Measurements from ENCODE around the gene CLDN24. TPM values are rescaled to one million over a fixed set of nuclear protein-coding genes. Genes with fewer than 3 reads are reported as not detected.

CLDN24 gene
- total and polyA plus RNA-seq, 2 experiments from 2014 or later: 0.94 TPM; not detected in 1

- no peak for TF ChIP-seq EZH2 (IDR thresholded peaks at IDR 0.05; ENCODE audit: borderline replicate concordance)
- no peaks in the 10 kb centered on the region for H3K79me2 ChIP-seq
- no peaks in the 10 kb centered on the region for H3K9me3 ChIP-seq (ENCODE audit: low read depth)
- no peaks in the 10 kb centered on the region for H3K9me2 ChIP-seq (replicated peaks; ENCODE audit: insufficient read depth)
- H3K27me3 ChIP-seq: no peaks in the 10 kb centered on the region
- H3K27ac ChIP-seq: no peak overlapping the region
- no peaks in the 10 kb centered on the region for H3K36me3 ChIP-seq (replicated peaks; ENCODE audit: insufficient read depth, low read depth)
- H3K4me2 ChIP-seq: no peak overlapping the region
- WGBS (ENCODE audit: low lambda C conversion rate, missing lambda C conversion rate): 89% methylated on average over 16 of the region's 16 CpGs
- no peak overlapping the region for H2AFZ ChIP-seq
- no peak for DNase-seq (ENCODE audit: low spot score)
- no peak overlapping the region for H3K4me3 ChIP-seq
- no peaks in the 10 kb centered on the region for H4K20me1 ChIP-seq (ENCODE audit: insufficient read depth, poor library complexity, severe bottlenecking)
- peaks cover 4% of the 10 kb centered on the region for H3K4me1 ChIP-seq (ENCODE audit: insufficient read depth)
These were observed 44.1 kb upstream of the CLDN24 start for GRCh38 chr4:183366206-183366835.

DNA sequence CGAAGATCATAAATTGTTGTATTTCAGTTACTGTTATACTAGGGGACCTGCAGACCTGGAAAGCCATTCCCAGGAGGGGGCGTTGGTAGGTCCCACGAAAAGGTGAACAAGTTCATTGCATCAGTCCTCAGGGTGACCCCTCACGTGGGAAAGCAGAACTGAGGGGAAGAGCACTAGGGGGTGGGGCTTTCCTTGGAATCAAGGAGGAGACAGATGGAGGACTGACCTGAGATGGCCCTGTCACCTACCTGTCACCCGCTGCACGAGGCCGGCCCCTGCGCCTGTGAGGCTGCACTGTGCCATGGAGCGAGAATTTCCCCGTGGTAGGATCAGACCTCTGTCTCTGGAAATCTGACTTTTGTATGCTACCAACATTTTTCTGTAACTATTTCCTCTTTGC lies 41.8 kb upstream of the CLDN24 start:
- H3K4me3 ChIP-seq: no peak overlapping the region
- no peaks in the 10 kb centered on the region for H4K20me1 ChIP-seq (ENCODE audit: insufficient read depth, poor library complexity, severe bottlenecking)
- no peak for DNase-seq (ENCODE audit: low spot score)
- TF ChIP-seq EZH2phosphoT487 (IDR thresholded peaks at IDR 0.05; ENCODE audit: low read depth, severe bottlenecking, unreplicated experiment): no peak
- no peak for TF ChIP-seq EZH2 (IDR thresholded peaks at IDR 0.05; ENCODE audit: borderline replicate concordance)
- TF ChIP-seq, protein P1, sequence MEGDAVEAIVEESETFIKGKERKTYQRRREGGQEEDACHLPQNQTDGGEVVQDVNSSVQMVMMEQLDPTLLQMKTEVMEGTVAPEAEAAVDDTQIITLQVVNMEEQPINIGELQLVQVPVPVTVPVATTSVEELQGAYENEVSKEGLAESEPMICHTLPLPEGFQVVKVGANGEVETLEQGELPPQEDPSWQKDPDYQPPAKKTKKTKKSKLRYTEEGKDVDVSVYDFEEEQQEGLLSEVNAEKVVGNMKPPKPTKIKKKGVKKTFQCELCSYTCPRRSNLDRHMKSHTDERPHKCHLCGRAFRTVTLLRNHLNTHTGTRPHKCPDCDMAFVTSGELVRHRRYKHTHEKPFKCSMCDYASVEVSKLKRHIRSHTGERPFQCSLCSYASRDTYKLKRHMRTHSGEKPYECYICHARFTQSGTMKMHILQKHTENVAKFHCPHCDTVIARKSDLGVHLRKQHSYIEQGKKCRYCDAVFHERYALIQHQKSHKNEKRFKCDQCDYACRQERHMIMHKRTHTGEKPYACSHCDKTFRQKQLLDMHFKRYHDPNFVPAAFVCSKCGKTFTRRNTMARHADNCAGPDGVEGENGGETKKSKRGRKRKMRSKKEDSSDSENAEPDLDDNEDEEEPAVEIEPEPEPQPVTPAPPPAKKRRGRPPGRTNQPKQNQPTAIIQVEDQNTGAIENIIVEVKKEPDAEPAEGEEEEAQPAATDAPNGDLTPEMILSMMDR (IDR thresholded peaks at IDR 0.05; ENCODE audit: poor library complexity): no peak
- no peaks in the 10 kb centered on the region for H3K9me2 ChIP-seq (replicated peaks; ENCODE audit: insufficient read depth)
- WGBS (ENCODE audit: low lambda C conversion rate, missing lambda C conversion rate): 76% methylated on average over 10 of the region's 10 CpGs
- peaks cover 4% of the 10 kb centered on the region for H3K4me1 ChIP-seq (ENCODE audit: insufficient read depth)
- H3K27ac ChIP-seq: no peak overlapping the region
- H3K36me3 ChIP-seq (replicated peaks; ENCODE audit: insufficient read depth, low read depth): no peaks in the 10 kb centered on the region
- no peak overlapping the region for H3K4me2 ChIP-seq
- no peaks in the 10 kb centered on the region for H3K79me2 ChIP-seq
- no peaks in the 10 kb centered on the region for H3K27me3 ChIP-seq
- H2AFZ ChIP-seq: no peak overlapping the region
- H3K9me3 ChIP-seq (ENCODE audit: low read depth): no peaks in the 10 kb centered on the region

DNA sequence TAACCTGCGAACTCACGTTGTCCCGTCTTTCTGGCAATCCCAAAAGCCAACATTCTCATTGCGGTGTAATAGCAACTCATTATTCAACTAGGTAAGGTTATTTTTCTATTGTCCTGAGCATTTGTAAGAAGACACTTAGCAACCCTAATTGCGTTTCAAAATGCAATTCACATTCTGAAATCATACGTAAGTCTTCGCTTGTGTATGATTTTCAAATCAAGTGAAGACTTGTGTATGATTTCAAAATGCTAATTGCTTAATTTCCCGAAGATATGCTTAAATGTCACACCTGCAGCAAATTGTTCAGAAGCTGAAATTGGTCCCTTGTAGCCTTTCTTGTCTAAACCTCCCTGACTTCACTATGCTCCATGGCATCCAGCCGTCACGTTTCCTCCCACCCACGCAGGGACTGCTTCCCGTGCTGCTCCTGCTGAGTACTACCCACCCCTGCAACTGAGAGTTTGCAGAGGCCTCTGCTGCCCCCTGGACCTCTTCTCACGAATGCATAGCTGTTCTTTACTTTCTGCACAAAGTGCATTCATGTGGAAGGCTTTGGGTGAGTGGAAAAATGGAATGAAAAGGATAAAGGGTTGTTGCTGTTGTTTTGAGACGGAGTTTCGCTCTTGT lies 40.8 kb upstream of the CLDN24 start:
- Histone ChIP-seq H4K20me1 (ENCODE audit: insufficient read depth, poor library complexity, severe bottlenecking) (no peaks in the 10 kb centered on the region), H3K27me3 (no peaks in the 10 kb centered on the region), H3K4me3 (no peak overlapping the region), H3K4me1 (ENCODE audit: insufficient read depth) (peaks cover 4% of the 10 kb centered on the region), H3K4me2 (no peak overlapping the region), H3K79me2 (no peaks in the 10 kb centered on the region), H3K27ac (no peak overlapping the region), H3K9me3 (ENCODE audit: low read depth) (no peaks in the 10 kb centered on the region), H3K36me3 (replicated peaks; ENCODE audit: insufficient read depth, low read depth) (no peaks in the 10 kb centered on the region), H2AFZ (no peak overlapping the region), H3K9me2 (replicated peaks; ENCODE audit: insufficient read depth) (no peaks in the 10 kb centered on the region)
- DNase-seq (ENCODE audit: low spot score): no peak
- WGBS (ENCODE audit: low lambda C conversion rate, missing lambda C conversion rate): 65% methylated on average over 15 of the region's 15 CpGs
- no peak for TF ChIP-seq EZH2phosphoT487 (IDR thresholded peaks at IDR 0.05; ENCODE audit: low read depth, severe bottlenecking, unreplicated experiment)
- TF ChIP-seq EZH2 (IDR thresholded peaks at IDR 0.05; ENCODE audit: borderline replicate concordance): no peak
- TF ChIP-seq, protein P1 (IDR thresholded peaks at IDR 0.05; ENCODE audit: poor library complexity): no peak

DNA sequence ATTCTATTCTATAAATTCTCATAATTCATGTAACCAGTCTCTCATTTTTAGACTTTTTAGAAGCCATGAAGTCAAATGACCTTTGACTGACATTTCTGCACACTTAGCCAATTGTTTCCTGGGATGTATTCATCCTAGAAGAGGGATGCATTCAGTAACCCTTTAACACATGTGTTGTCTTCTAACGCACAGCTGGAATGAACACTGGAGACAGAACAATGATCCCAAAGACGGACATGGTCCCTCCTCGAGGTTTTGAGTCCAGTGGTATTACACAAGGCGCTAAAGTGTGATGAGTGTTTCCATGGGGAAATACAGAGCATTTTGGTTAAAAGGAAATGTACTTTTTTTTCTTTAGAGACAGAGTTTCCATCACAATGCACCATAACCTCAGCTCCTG lies 39.8 kb upstream of the CLDN24 start:
- Histone ChIP-seq H3K27ac (no peak overlapping the region), H3K36me3 (replicated peaks; ENCODE audit: insufficient read depth, low read depth) (no peaks in the 10 kb centered on the region), H3K9me3 (ENCODE audit: low read depth) (no peaks in the 10 kb centered on the region), H2AFZ (no peak overlapping the region), H3K4me3 (no peak overlapping the region), H3K4me1 (ENCODE audit: insufficient read depth) (peaks cover 4% of the 10 kb centered on the region), H3K79me2 (no peaks in the 10 kb centered on the region), H3K9me2 (replicated peaks; ENCODE audit: insufficient read depth) (no peaks in the 10 kb centered on the region), H3K4me2 (no peak overlapping the region), H3K27me3 (no peaks in the 10 kb centered on the region), H4K20me1 (ENCODE audit: insufficient read depth, poor library complexity, severe bottlenecking) (no peaks in the 10 kb centered on the region)
- 95% methylated on average over 4 of the region's 4 CpGs for WGBS (ENCODE audit: low lambda C conversion rate, missing lambda C conversion rate)
- TF ChIP-seq EZH2phosphoT487 (IDR thresholded peaks at IDR 0.05; ENCODE audit: low read depth, severe bottlenecking, unreplicated experiment) (no peak), EZH2 (IDR thresholded peaks at IDR 0.05; ENCODE audit: borderline replicate concordance) (no peak)
- DNase-seq (ENCODE audit: low spot score): no peak
